NK-92 (cell line): ENCODE data around the gene PAPOLG.
"Not testable (repeated sequence)": the region's sequence is repeated elsewhere in the genome, so short reads cannot be mapped to it uniquely, and the experiment has no call there.

Experiments used
- DNase-seq: peaks from one replicate; lab custom pipeline; 2025; ENCODE audit not compliant: unreplicated experiment; lab: John Stamatoyannopoulos, UW

Gene PAPOLG

DNA sequence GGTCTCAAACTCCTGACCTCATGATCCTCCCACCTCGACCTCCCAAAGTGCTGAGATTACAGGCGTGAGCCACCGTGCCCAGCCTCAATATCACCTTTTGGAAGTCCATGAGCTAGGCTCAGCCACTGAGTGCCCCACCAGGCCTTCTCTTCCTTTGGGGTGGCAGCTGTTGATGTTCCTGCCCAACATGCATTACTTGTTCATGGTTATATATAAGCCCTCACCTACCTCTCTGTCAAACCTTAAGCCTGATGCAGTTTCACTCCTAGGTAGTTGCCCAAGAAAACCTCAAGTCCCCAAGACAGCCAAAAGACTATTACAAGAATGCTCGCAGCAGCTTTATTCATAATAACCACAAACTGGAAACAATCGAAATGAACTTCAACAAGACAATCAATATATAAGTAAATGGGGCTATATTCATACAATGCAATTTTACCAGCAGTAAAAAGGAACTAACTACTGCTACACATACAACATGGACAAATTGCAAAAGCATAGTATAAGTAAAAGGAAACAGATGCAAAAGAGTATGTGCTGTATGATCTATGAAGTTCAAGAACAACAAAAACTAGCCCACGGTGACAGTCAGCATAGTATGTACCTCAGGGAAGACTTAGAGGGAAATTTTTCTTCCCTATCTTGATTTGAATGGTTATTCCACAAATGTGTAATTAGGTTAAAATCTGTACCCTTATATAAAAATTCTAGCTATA, 65.7 kb downstream of the PAPOLG start:
- DNase-seq = no peak

DNA sequence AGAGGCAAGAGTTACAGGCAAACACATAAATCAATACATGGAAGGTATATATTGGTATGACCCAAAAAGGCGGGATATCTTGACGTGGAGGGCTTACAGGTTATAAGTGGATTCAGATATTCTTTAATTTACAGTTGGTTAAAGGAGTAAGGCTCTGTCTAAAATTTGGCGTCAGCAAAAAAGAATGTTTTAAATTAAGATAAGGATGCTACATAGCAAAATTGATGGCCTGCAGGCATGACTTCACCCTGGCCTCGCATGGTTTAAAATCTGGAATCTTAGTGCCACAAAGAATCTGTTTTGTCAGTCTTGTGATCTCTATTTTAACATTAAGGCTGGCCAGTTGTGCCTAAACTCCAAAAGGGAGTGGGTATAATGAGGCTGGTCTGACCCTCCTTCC, 66.9 kb downstream of the PAPOLG start:
- DNase-seq = no peak

DNA sequence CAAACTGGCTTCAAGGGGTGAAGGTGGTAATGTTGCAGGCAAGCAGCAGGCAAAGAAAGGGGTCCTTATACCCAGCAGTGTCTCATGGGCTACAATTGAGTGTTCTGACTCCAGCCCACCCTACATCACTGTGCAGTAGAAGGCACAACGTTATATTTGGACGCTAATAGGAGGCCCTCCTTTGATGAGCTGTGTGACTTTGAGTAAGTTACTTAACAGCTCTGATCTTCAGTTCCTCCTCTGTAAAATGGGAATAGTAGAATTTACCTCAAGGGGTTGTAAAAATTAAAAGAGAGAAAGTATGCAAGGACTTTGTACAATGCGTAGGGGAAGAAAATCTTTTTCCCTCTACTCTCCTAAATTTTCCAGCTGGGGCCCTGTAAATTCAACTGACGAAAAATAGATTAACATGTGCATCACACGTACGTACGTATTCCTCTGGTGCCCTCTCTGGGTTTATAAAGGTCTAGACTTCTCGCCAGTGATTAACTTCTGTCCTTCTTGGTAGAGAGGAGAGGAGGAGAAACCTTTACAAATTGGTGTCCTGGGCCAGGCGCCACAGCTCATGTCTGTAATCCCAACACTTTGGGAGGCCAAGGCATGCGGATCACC, 67.7 kb downstream of the PAPOLG start:
- no peak for DNase-seq

DNA sequence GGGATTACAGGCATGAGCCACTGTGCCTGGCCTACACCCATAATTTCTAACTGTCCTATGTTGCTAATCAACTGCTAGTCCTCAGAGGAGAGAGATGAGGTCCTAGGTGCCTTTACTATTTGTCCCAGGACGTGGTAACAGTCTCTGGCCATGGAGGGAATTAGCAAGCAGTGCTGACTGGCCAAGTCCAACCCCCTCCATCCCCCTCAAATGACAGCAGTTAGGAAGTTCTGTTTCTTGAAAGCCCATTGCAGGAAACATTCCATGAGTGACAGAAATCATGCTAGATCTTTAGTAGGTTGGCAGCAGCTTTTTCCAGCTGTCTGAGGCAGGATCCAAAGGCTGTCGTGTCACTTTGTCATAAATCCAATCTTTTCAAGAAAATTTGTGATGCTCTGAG, 69.6 kb downstream of the PAPOLG start:
- DNase-seq = no peak

DNA sequence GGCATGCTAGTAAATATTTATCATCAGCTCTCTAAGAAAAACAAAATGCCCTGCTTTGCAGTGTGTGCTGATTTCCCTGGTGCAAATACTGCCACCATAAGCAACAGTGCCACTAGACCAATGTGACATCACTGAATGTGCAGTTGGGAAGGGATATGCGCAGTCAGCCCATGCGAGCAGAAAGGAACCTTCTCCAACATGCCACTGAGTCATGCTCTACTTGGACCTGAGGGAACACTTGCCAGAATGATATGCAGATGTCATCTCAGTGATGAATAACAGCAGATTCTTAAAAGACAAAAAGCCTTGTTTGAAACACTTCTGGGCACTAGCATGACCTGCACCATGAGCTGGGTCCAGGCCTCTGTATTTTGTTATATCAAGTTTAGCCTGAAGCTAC, 70.0 kb downstream of the PAPOLG start:
- no peak for DNase-seq

DNA sequence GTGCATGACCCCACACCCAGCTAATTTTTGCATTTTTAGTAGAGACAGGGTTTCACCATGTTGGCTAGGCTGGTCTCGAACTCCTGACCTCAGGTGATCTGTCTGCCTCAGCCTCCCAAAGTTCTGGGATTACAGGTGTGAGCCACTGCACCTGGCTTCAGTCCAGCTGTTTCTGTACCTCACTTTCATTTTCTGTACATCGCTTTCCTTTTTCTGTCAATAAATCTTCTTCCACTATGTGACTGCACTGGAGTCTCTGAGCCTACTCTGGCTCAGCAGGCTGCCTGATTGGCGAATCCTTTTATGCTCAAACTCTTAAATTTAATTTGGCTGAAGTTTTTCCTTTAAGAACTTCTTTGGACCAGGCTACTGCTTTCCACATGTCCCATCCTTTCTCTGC, 70.8 kb downstream of the PAPOLG start:
- not testable (repeated sequence) for DNase-seq

DNA sequence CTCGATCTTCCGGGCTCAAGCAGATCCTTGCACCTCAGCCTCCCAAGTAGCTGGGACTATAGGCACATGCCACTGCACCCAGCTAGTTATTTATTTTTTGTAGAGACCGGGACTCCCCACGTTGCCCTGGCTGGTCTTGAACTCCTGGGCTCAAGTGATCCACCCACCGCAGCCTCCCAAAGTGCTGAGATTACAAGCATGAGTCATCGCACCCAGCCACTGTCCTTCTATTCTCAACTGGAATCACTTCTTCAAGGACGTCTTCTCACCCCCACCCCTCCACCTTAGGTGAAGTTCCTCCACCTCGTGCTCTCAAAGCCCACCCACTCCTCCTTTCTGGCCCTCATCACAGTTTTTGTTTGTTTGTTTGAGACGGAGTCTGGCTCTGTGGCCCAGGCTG, 71.3 kb downstream of the PAPOLG start:
- DNase-seq = no peak

DNA sequence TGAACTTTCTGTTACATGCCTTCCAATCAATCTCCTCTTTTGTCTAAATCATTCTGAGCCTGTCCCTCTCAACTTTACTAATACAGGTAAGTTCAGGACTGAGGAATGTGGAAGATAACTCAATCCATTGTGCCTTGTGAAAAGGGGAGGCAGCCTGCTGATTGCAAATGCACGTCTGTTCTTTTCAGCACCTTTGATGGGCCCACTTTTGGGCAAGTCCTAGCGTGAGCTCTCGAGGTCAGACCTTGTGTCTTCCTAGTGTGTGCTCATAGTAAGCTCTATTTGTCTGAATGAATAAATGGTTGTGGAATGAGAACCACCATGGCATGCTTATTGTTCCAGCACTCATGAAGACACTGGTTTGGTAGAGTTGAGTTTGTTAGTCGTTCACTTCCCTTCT, 74.9 kb downstream of the PAPOLG start:
- no peak for DNase-seq

DNA sequence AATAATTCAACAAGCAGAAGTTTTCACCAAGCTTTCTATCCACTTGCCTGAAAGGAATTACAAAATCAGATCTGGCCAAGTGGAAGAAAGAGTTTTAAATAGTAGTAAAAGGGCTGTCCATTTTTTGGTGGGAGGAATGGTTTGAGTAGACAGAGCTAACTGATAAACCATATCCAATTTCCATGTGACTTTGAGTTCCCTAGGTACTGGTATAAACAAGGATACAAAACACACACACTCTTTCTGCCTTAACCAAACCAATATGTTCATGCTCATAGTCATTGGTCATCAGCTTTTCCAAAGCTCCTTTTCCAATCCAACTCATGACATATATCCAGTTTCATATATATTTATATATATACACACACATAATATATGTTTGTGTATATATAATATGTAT, 75.9 kb downstream of the PAPOLG start:
- no peak for DNase-seq

DNA sequence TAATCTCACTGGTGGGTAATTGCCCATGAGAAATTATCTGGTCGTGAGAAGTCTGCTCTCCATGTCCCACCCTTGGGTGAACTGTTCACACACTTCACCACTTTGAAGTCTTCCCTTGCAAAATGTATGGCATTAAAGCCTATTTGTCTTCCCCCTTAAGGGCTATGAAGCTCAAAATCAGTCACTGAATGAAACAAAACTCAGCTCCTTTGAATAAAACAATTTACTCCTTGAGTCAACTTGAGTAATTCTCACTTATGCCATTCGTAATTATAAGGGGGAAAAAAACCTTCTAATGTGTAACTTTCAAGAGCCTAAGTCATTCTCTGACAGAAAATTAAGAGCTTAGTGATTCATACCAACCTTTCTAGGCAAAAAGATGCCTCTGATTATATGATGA, 76.6 kb downstream of the PAPOLG start:
- DNase-seq = no peak

DNA sequence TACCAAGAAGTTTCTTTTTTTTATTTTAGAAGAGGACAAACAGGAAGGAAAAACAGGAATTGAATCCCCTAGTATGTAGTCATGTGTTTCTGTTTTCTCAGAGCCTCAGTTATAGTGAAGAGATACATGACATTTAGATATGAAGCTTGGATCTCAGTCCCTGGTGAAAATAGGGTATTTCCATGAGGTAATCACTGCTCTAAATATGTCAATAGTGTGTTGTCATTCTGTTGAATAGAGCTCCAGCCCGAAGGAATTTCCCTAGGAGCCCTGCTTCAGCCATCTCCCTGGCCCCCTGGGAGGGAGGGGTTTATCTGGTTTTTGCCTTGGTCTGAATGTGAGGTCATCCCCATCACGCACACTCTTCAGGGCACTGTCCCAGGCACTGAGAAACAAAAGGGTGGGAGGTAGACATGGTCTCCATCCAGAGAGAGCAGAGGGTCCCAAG, 78.2 kb downstream of the PAPOLG start:
- no peak for DNase-seq

DNA sequence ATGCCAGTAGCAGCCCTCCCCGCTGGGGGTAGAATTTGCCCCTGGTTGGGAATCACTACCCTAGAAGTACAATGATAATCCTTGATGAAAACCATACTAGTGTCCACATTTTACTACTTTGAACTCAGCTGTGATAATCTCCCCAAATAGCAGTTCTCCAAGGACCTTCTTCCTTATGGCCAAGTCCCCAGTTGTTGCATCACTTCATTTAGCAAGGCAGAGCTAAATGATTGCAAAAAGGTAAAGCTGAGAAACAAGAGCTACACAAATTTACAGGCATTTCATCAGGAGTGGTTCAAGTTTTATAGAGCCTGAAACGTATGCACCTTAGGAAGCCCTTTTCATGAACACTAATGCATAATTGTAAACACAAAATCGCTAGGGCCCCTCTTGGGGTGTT, 80.4 kb downstream of the PAPOLG start:
- no peak for DNase-seq

DNA sequence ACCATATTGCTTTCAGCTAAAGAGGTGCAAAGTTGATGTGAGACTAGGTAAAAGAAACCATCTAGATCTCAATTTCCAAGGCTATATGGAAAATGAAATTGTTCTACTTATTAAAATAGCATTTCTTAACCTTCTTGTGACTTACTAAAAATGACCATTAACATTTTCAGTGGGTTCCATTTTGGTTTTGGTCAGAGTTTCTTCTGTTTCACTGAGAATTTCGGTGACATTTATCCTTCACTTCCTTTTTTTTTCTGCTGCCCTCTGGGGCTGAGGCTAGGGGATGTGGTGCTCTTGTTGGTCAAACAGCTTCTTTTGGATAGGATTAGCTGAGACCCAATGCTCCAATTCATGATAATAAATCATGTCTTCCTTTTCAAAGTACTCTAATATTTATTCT, 81.1 kb downstream of the PAPOLG start:
- no peak for DNase-seq

DNA sequence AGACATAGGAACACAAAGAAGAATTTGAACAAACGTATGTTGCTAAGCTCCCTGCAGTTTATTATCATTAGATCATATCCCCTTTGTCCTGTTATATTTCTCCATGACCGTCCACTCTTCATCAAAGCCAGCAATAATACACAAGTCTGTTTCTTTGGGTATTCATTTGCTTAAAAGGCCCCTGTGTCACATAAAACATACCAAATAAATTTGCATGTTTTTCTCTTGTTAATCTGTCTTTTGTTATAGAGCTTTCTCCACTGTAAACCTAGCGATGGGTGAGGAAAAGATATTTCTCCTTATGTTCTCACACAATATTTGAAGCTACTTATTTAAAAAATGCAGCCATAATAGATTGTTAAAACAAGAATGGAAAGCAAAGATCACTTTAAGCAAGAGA, 82.4 kb downstream of the PAPOLG start:
- no peak for DNase-seq

DNA sequence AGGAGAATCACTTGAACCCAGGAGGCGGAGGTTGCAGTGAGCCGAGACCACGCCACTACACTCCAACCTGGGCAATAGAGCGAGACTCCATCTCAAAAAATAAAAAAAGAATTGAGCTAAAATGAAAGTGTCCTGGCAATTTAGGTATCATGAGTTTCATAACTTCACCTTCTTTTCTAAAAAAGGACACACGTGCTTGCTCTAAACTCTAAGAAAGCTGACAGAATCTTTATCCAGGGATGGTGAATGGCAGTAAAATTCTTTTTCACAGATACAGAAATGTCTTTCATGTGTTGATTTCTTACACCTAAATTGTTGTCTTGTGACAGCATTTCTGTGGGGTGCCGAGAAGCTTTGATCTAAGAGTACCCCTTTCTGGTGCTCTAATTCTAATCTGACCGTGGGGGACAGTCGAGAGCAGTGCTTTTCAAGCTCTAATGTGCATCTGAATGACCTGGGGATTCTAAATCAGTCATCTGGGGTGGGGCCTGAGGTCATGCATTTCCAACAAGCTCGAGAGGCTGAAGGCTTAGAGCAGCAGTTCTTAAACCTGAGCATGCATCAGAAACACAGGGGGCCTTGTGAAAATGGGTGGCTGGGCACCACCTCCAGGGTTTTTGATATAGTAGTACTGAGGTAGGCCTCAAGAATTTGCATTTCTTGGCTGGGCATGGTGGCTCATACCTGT, 83.2 kb downstream of the PAPOLG start:
- DNase-seq = no peak

DNA sequence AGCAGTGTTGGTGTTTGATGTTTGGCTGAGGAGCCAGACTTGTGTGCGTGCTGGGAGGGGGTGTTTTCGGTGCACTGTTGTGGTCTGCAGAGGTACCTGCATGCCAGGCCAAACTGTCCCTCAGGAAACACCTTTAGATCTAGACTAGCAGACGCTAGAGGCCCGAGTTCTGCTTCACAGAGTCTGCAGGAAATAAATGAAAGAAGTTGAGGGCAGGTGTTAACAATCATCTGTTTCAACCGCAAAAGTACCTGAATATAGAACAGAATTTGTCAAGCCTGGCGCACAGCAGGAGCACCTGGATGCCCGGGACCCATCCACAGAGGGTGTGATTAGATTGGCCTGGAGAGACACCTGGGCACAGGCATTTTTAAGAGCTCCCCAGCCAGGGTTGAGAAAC, 84.8 kb downstream of the PAPOLG start:
- DNase-seq = no peak

DNA sequence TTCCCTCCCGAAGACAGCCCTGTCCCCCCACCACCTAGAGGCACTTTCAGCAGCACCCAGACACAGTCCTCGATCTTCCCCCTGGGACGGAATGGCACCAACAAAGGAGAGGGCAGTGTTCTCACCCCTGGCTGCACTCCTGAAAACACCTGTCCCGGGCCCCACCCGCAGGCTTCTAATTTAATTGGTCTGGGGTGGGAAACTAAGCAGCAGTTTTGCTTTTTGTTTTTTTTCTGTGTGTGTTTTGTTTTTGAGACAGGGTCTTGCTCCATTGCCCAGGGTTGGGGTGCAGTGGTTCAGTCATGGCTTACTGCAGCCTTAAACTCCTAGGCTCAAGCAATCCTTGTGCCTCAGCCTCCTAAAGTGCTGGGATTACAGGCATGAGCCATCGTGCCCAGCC, 86.9 kb downstream of the PAPOLG start:
- no peak for DNase-seq

DNA sequence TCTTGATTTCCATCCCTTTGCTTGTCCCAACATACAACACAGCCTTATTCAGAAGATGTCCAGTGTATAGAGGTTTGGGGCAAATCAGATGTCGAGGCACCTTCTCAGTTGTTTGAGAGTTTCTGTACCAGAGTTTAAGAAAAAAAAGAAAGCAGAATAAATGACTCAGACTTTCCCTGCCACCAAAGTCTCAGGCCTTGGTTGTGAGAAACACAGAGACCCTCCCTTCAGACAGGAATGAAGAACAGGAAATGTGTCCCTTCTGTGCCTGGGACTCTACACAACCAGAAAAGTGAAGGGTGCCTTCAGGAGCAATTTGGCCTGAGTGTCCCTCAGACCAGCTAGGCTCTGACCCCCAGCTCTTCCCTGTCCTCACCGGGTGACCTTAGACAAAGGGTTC, 88.0 kb downstream of the PAPOLG start:
- no peak for DNase-seq

DNA sequence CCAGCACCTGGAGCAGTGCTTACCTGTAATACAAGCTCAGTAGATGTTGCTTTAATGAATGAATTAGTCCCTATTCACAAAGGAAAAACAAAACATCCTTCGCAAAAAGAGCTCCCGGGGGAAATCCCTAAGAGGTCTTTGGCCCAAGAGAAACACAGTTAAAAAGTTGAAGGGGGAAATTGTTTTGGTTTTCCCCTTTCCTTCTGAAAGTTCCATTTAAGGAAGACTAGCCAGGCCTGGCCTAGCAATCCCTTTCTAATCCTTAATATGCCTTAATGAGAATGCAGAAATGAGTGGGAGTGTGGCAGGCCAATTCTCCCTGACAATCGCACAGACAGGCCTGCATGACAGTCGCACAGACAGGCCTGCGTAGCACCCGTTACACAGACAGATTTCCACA, 91.8 kb downstream of the PAPOLG start:
- no peak for DNase-seq
